Measurements from ENCODE around the gene NLRC3.

DNA sequence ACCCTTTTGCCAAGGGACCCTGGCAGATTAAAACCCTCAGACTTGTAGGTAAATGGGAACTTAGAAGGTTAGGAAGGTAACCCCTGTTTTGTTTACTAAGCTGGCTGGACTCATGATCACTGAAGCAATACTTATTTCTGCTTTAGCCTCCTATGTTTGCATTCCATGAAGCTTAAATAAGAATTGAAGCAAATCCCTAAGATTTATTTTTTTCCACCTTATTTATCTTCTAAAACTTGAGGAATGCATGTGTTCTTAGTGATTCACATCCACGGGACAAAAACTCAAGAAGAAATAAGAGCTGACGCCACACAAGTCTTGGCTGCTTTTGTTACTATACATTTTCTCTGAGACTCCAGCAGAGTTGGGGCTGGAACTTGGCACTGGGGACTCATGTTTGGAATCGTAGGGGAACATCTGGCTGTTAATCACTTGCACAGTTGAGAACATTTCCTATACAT lies 40.9 kb downstream of the NLRC3 start:
- TF ChIP-seq, protein P1, sequence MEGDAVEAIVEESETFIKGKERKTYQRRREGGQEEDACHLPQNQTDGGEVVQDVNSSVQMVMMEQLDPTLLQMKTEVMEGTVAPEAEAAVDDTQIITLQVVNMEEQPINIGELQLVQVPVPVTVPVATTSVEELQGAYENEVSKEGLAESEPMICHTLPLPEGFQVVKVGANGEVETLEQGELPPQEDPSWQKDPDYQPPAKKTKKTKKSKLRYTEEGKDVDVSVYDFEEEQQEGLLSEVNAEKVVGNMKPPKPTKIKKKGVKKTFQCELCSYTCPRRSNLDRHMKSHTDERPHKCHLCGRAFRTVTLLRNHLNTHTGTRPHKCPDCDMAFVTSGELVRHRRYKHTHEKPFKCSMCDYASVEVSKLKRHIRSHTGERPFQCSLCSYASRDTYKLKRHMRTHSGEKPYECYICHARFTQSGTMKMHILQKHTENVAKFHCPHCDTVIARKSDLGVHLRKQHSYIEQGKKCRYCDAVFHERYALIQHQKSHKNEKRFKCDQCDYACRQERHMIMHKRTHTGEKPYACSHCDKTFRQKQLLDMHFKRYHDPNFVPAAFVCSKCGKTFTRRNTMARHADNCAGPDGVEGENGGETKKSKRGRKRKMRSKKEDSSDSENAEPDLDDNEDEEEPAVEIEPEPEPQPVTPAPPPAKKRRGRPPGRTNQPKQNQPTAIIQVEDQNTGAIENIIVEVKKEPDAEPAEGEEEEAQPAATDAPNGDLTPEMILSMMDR (IDR thresholded peaks at IDR 0.05; ENCODE audit: insufficient read depth, low read length, poor library complexity, severe bottlenecking): no peak
- TF ChIP-seq EZH2phosphoT487 (conservative IDR thresholded peaks at IDR 0.05; ENCODE audit: low read length): no peak
